Neural crest cell (in vitro differentiated cells): ENCODE data around the gene RAB40B. TPM values are rescaled to one million over a fixed set of nuclear protein-coding genes. Genes with fewer than 3 reads are reported as not detected.

Experiments used
- DNase-seq: peaks from one replicate; pipeline ENCODE4 v3.0.0; 2021; ENCODE audit warnings: low read depth, mixed read lengths, low spot score
- H3K27ac Mint-ChIP-seq: one replicate; pipeline ENCODE4 v1.8.0; 2021; ENCODE audit warnings: mild to moderate bottlenecking, mixed read lengths; ENCODE audit not compliant: unreplicated experiment
- H3K27me3 Mint-ChIP-seq: 2 replicates; pipeline ENCODE4 v1.8.0; 2021; ENCODE audit warnings: low read depth, mild to moderate bottlenecking, mixed read lengths
- H3K36me3 Mint-ChIP-seq: 2 replicates; pipeline ENCODE4 v1.8.0; 2021; ENCODE audit warnings: low read depth, mild to moderate bottlenecking, mixed read lengths
- H3K4me1 Mint-ChIP-seq: 2 replicates; pipeline ENCODE4 v1.8.0; 2021; ENCODE audit warnings: mixed read lengths
- H3K4me3 Mint-ChIP-seq: one replicate; pipeline ENCODE4 v1.8.0; 2021; ENCODE audit warnings: mild to moderate bottlenecking, mixed read lengths
- H3K9me3 Mint-ChIP-seq: 2 replicates; pipeline ENCODE4 v1.8.0; 2021; ENCODE audit warnings: mixed read lengths
- CTCF ChIP-seq: fragments of 200-600 bp; sonication (generic); conservative IDR thresholded peaks from 2 replicates; pipeline ENCODE4 v1.5.0; 2021; ENCODE audit warnings: antibody characterized with exemption, mild to moderate bottlenecking
- total RNA-seq: library from RNA; stranded (reverse); gene quantifications from 2 replicates; pipeline ENCODE4 v1.2.1, GENCODE V29; 2021

Gene RAB40B
- total RNA-seq, 1 donor from 2014 or later: 5.6 TPM

- no peak for TF ChIP-seq CTCF
- no peaks in the 10 kb centered on the region for H3K27me3 Mint-ChIP-seq
Observed at GRCh38 chr17:82729479-82730260, 31.2 kb upstream of the RAB40B start.

GRCh38 chr17:82726427-82726826 lies 27.9 kb upstream of the RAB40B start:
- DNase-seq: no peak
- peaks cover 22% of the 10 kb centered on the region for H3K36me3 Mint-ChIP-seq
- no peaks in the 10 kb centered on the region for H3K4me1 Mint-ChIP-seq
- no peak overlapping the region for H3K4me3 Mint-ChIP-seq
- H3K9me3 Mint-ChIP-seq: no peaks in the 10 kb centered on the region
- no peaks in the 10 kb centered on the region for H3K27me3 Mint-ChIP-seq
- no peak for TF ChIP-seq CTCF
- H3K27ac Mint-ChIP-seq: no peak overlapping the region

More at GRCh38 chr17:82729479-82730260, 31.2 kb upstream of the RAB40B start:
- Mint-ChIP-seq H3K4me1 (no peaks in the 10 kb centered on the region), H3K36me3 (peaks cover 21% of the 10 kb centered on the region), H3K9me3 (peaks cover 4% of the 10 kb centered on the region), H3K27ac (no peak overlapping the region), H3K4me3 (no peak overlapping the region)
- no peak for DNase-seq

GRCh38 chr17:82723169-82723807 lies 24.8 kb upstream of the RAB40B start:
- H3K4me3 Mint-ChIP-seq: no peak overlapping the region
- no peaks in the 10 kb centered on the region for H3K9me3 Mint-ChIP-seq
- DNase-seq: no peak
- no peaks in the 10 kb centered on the region for H3K27me3 Mint-ChIP-seq
- H3K4me1 Mint-ChIP-seq: no peaks in the 10 kb centered on the region
- no peak for TF ChIP-seq CTCF
- H3K36me3 Mint-ChIP-seq: peaks cover 19% of the 10 kb centered on the region
- no peak overlapping the region for H3K27ac Mint-ChIP-seq

GRCh38 chr17:82722341-82723013 lies 24.0 kb upstream of the RAB40B start:
- DNase-seq: no peak
- H3K36me3 Mint-ChIP-seq: peaks cover 20% of the 10 kb centered on the region
- no peak for TF ChIP-seq CTCF
- H3K27ac Mint-ChIP-seq: peak overlapping the region; percentile 62
- peaks cover 8% of the 10 kb centered on the region for H3K4me1 Mint-ChIP-seq
- peak overlapping the region; percentile 34 for H3K4me3 Mint-ChIP-seq
- H3K9me3 Mint-ChIP-seq: no peaks in the 10 kb centered on the region
- no peaks in the 10 kb centered on the region for H3K27me3 Mint-ChIP-seq

- TF ChIP-seq CTCF: no peak
- H3K9me3 Mint-ChIP-seq: no peaks in the 10 kb centered on the region
- H3K27me3 Mint-ChIP-seq: no peaks in the 10 kb centered on the region
- H3K4me3 Mint-ChIP-seq: peak overlapping the region; percentile 9
- H3K36me3 Mint-ChIP-seq: peaks cover 19% of the 10 kb centered on the region
- peaks cover 16% of the 10 kb centered on the region for H3K4me1 Mint-ChIP-seq
- DNase-seq: no peak
- H3K27ac Mint-ChIP-seq: peak overlapping the region; percentile 27
Observed at GRCh38 chr17:82720204-82720603, 21.7 kb upstream of the RAB40B start.
